HG02870 (cell line): ENCODE results near the gene MAPK8IP2.
"Not testable (repeated sequence)": the region's sequence is repeated elsewhere in the genome, so short reads cannot be mapped to it uniquely, and the experiment has no call there.

Experiments
- ATAC-seq: cut with Tn5 transposase; IDR thresholded peaks from one replicate; pipeline ENCODE4 v1.9.1; 2021; ENCODE audit warnings: mild to moderate bottlenecking, moderate library complexity; ENCODE audit not compliant: unreplicated experiment

Gene MAPK8IP2

DNA sequence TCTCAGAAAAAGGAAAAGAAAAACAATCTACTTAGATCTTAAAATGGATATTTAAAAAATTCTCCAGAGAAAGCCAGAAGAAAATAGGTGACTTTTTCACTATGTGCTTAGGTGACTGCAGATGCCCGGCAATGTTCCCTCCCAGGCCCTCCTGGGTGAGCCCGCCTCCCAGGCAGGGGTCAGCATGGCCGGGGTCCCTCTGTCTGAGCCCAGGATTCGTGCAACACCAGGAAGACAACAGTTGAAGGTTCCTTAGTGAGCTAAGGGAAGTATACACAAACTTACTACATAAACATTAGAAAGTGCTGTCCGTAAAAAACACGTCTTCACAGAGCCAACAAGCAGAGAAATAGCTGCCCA is 11.6 kb downstream of the MAPK8IP2 start:
- ATAC-seq, result no peak

DNA sequence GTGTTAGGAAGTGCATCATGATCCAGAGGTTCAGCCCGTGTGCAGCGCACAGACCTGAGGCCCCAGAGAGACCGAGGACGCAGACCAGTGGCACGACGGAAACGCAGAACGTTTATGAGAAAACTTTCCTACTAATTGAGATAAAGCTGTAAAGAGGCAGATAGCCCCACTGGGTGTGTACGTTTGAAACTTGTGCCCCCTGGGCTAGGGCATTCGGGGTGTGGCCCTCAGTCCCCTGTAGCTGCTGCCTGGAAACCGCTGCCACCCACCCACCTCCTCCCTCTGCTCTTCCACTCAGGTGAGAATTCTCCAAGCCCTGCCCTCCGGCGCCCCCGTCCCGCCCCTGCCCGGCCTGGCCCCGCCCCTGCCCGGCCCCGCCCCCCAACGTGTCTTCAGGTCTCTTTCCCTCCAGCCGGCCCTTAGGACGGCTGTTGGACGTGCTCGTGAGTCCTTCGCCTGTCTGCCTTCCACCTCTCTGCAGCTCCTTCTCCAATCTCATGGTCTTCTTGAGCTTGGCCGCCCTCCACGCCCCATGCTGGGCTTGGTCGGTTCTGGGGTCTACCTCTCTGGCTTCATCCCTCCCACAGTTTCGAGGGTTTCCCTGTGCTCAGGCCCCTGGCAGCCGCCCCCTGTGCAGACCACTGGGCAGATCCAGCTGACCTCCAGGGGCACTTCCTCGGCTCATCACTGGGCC is 12.1 kb downstream of the MAPK8IP2 start:
- no peak for ATAC-seq

DNA sequence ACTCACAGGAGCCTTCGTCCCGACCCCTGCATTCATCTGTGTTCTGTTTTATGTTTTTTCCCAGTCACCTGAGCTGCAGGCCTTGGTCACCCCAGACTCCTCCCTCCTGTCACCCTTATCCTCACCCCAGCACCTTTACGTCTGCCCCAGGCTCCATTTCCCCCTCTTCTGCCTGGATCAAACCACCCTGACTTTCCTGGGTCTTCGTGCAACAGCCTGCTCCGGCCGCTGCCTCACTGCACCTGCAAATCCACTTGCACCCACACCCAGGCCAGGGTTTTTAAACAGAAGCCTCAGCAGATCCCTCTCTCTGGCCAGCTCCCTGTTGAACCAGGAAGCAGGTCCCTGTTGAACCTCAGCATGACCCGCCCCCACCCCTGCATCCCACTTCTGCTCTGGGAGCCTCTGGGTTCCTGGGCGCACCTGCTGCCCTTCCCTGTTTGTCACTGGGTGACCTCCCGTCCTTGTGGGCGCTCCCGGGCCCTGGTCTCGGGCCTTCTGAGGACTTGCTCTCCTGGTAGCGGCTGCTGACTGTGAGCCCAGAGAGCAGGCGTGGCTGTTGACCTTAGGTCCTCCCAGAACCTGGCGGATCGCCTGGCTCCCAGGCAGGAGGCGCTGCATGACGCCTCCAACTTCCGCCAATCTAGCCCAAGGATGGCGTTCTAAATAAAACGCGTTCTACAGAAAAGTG is 12.8 kb downstream of the MAPK8IP2 start:
- no peak for ATAC-seq

DNA sequence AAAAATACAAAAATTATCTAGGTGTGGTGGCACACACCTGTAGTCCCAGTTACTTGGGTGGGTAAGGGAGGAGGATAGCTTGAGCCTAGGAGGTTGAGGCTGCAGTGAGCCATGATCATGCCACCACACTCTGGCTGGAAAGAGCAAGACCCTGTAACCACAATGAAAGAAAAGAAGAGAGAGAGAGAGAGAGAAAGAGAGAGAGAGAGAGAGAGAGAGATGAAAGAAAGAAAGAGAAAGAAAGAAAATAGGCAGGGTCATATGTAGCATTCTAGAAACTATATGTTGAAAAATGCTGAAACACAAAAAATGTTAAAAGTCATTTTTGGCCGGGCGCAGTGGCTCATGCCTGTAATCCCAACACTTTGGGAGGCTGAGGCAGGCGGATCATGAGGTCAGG is 13.7 kb downstream of the MAPK8IP2 start:
- not testable (repeated sequence) for ATAC-seq

DNA sequence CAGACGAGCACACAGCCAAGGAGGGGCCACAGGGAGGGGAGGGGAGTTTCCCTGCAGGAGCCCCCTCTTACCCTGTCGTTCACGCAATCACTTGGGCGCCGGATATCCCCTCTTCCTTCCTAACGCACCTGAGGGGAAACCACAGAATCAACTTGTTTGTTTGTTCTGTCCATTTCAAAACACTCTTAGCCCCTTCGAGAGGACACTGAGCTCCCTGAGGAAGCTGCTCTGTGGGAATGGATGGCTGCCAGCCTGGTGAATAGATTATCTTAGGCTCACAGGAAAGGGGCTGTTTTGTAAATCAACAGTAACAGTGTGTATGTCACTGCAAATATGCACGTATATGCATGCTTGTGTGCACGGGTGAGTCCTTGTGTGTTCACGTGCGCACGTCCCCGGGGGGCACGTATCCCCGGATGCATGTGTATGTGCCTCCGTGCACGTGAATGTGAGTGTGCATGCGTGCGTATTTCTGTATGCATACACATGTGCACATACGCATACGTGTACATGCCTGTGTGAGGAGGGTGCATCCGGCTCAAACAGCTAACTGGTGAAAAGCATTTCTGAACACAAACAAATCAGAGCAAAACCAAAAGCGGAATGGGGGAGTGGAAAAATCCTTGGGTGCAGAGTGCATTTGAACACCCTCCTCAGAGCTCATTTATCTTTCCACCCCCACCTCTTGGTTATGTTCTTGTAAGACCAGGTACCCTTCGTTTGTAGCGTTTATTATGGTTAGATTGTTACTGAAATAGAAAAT is 20.2 kb downstream of the MAPK8IP2 start:
- peak; percentile 49 for ATAC-seq

DNA sequence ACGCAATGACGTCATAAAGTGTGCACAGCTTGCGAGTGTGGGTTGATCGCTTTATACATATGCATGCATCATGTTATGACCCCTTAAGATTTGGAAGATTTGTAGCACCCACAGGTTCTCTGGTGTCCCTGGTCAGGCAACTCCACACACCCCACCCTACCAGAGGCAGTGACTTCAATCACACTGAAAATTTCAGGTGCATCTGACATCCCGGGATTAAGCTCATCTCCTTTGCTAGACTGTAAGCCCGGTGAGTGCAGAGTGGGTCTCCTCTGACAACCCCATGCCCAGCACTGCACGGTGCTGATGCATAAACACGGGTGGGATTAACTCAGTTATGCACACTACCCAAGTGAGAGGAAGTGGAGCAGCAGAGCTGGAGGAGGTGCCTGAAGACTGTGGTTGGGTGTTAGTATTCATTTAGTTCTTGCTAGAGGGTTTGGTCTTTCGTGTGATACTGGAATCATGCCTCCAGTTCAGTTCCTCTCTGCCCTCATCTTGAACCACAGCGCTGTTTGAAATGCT is 20.8 kb downstream of the MAPK8IP2 start:
- ATAC-seq, result no peak

DNA sequence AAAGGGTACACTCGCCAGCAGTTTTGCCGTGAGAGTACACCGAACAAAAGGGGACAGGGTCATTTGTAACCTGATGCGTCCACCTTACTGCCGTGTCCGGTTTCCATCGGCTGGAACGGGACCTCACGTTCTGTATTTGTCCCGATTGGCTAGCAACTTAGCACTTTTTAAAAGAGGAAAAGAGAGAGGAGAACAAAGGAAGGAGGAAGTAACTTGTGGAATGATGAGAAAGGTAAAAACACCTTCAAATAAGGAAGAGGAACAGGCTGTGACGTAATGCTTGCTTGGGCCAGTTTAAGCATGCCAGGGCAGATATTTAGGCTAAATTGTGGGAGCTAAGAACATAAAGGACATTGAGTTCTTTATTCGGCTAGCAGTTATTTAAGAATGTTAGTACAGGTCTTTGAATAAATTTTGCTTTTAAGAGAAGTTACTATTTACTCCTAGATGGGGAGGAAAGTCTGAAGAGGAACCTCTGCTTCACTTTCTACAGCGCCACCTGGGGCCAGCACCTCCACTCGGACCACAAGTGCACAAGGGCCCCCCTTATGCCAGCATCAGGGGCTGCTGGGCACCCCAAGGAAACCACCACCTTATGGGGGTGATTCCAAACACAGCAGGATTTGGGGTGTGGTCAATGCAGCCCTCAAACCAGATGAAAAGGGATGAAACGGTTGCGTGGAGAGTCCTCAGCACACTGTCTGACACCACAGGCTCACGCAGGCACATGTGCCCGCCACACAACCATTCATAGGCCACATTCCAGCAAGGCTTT is 21.5 kb downstream of the MAPK8IP2 start:
- no peak for ATAC-seq

DNA sequence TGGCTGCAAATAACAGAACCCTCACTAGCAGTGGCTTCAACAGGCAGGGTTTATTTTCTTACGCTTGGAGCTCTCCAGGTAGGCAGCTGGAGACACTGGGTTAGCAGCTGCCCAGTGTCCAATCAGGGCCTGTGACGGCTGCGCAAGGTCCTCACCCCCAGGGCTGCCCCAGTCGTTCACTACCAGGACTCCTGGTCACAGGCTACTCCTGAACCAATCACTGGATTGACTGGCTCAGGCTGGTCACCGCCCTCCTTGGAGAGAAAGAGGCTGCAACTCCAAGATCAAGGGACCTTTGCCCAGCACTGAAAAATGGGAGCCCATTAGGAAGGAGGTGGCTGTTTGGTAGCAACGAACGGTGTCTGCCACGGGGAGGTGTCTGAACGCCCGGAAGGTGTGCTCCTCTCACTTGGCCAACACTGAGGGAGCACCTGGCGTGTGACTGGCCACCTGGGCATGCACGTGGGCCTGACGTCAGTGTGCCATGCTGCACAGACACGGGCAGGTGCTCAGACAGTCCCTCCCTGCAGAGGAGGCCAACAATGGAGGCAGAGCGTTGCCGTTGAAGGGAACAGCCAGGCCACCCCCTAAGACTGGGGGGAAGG is 22.2 kb downstream of the MAPK8IP2 start:
- no peak for ATAC-seq

DNA sequence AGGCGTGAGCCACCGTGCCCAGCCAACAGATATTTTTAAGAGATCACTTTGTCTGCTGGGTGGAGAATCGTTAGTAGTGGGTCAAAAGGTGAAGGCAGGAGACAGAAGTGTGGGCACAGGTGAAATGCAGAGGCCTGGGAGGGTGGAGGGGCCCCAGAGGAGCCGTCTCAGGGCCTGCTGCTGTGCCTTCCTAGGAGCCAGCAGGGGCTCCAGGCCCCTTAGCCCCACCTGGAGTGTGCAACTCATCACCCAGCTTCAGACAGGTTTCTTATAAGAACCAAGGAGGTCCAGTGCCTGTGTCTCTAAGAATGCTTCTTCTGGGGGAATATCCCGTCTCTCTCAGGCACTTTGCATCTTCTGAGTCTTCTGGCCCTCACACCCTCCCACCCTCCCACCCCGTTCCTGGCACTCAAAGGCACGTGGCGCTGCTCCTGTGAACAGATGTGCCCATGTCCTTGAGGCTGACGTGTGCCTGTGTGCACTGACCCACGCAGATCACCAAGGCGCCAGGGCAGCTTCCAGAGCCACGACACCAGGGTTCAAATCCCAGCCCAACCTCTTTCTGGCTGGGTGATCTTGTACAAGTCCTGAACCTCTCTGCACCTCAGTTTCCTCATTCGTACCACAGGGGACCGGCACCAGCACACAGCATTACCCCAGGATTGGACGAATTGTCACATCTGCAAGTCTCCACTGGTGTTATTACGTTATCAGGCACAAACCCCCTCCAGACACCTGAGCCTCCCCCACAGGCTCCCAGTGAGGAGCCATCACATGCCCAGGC is 23.9 kb downstream of the MAPK8IP2 start:
- no peak for ATAC-seq

DNA sequence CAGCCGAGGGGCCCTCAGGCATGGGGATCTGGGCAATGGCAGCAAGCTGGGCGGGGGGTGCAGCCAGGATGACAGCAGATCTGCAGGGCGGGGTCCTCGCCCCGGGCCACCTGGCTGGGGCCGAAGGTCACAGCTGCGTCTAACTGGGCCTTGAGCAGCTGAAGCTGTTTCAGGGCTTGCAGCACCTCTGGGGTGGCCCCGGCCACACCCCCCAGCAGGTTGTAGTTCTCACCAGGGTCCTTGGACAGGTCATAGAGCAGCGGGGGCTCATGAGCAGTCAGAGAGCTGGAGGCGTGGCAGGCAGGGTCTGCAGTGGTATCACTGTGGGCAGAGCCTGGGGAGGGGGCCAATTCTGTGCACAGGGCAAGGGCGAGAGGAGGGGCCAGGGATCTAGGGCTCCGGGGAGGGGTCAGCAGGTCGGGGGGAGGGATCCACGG is 24.6 kb downstream of the MAPK8IP2 start:
- ATAC-seq, result no peak

DNA sequence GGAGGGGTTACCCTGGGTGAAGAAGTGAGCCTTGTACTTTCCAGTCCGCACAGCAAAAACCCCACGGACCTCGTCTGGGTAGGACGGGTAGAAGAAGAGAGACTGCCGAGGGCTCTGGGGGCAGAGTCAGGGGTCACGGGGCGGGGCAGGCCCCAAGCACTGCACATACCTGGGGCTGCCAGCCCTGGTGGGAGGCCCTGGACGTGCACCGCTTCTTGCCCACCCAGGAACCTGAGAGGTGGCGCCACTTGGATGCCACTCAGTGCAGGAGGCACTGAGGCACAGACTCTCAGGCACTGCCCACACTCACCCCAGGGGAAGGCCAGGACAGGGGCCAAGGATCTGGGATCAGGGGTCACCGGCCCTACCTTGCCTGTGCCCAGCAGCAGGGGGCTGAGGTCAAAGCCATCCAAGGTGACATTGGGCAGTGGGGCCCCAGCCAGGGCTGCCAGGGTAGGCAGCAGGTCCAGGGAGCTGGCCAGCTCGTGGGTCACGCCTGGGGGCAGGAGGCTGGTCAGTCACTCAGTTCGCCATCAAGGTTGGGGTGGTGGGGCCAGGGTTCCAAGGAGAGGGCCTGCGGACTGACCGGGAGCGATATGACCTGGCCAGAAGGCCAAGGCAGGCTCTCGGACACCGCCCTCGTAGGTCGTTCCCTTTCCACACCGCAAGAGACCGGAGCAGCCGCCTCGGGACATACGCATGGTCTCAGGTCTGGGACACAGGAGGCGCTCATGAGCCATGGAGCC is 25.1 kb downstream of the MAPK8IP2 start:
- ATAC-seq, result no peak

DNA sequence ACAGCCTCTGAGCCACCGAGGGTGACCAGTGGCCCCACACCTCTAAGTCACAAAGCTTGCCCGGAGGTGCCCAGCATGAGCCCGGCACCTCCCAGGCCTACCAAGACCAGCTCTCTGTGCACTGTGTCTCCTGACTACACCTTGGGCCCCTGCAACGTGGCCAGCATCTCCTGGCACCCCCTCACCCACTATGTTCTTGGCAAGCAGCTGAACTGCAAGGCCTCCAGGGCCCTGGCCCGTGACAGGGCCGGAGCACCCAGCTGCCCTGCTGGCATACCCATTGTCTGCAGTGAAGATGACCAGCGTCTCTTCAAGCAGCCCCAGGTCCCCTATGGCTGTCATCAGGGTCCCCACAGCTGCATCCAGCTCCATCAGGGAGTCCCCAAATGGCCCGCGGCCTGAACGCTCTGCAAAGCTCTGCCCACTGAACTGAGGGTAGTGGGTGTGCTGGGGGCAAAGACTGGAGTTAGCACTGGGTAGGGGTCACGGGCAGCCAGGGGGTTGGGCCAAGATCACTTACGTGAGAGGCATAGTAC is 25.8 kb downstream of the MAPK8IP2 start:
- ATAC-seq, result no peak

DNA sequence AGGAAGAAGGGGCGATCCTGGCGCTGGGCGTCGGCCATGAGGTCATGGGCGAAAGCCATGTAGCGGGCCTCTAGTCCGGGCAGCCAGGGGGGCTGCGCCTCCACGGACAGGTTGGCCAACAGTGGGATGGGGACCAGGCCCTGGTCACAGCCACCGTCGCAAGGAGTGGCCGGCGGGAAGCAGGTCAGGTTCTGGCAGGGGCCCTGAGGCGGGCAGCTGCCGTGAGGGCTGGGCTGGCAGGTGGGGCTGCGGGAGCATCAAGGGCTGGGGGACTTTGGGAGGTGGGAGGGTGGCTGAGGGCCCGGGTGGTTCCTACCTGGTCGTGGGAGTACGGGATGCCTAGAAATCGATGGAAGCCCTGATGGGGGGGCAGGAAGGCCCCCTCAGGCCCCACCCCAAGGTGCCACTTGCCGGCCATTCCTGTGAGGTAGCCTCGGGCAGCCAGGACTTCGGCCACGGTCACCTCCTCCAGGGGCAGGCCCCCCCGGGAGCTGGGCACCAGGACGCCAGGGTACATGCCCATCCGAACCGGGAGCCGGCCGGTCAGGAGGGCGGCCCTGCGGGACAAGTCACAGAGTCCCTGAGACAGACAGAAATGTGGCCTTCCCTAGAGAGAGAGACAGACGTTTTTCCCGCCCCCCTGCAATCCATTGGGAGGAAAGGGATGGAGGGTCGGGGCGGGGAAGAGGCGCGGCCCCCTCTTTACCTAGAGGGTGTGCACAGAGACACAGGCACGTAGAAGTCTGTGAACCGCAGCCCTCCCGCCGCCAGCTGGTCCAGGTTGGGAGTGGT is 26.5 kb downstream of the MAPK8IP2 start:
- ATAC-seq, result no peak

DNA sequence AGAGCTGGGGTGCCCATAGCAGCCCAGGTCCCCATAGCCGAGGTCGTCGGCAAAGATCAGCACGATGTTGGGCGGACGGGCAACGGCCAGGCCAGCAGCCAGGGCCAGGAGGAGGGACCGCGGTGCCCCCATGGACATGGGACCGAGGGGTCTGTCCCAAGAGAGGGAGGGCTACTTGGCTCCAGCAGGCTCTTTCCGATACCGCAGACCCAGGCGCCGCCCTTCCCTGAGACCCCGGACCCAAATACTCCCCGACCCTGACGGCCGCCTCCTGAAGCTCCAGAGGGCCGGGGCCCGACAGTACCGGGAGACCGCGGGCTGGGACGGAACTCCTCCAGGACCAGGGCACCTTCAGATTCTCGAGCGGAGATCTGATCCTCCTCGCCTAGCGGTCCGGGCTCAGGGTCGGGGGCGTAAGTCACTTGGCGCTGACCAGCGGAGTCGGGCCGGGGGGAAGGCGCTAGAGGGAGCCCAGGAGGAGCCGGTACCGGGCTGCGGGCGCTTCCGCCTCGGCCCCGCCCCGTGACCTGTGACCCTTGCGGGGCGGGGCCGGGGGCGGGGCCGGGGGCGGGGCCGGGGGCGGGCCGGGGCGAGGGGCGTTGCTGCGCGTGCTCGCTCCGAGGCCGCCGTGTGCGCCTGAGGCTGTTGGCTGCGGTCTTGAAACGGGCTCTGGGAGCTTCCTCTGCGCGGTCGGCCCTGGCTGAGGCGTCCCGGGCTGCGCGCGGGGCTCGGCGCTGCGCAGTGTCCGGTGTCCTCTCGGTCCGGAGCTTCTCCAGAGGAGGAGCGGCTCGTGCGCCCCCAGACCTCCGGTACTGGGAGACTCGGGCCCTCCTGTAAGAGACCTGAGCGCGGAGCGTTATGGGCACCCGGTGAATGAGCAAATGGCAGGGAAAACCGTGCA is 27.3 kb downstream of the MAPK8IP2 start, which contains the start of gene ARSA:
Gene ARSA, minus strand, starts transcription at position 511 of the 901 bp plus-strand sequence. Its CDS starts 373 bp downstream, at position 138.
- ATAC-seq, result peak; percentile 85

DNA sequence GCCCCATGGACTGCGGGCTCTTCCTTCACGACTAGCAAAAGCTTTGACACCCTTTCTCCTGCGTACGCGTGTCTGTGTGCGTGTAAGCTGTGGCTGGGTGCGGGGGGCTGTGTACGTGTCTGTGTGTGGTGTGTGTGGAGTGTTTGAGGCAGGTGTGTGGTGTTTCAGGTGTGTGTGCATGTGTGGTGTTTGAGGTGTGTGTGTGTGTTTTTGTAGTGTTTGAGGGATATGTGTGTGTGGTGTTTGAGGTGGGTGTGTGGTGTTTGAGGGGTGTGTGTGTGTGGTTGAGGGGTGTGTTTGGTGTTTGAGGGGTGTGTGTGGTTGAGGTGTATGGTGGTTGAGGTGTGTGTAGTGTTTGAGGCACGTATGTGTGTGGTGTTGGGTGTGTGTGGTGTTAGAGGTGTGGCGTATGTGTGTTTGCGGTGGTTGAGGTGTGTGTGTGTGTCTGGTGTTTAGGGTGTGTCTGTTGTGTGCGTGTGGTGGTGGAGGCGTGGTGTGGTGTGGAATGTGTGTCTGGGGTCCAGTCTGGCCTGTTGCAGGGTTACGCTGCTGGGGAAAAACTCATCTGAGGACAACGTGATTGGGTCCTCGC is 28.0 kb downstream of the MAPK8IP2 start:
- no peak for ATAC-seq

DNA sequence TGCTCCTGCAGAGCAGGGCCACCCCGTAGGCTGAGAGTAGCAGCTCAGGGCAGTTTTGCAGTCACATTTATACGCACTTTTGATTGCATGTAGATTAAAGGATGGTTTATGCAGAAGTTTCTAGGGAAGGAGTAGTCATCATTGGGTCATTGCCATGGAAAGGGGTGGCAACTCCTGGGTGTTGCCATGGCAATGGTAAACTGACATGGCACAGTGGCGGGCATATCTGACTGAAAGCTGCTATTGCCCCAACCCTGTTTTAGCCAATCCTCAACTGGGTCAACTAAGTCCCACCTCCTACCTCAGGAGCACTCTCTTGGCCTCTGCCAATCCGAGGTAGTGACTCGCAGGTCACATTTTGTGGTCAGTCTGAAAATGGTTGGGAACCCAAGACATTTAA is 29.8 kb downstream of the MAPK8IP2 start:
- ATAC-seq, result no peak
